K562 (cell line): ENCODE measurements around the gene HNRNPH3. TPM values are rescaled to one million over a fixed set of nuclear protein-coding genes. Genes with fewer than 3 reads are reported as not detected.
A peak's percentile ranks its signal among the peaks of the same experiment; 100 is the strongest.

ENCODE experiments used
- CREM ChIP-seq: IDR thresholded peaks from 2 replicates; pipeline ENCODE4 v1.6.1; 2014; ENCODE audit warnings: antibody characterized with exemption, low read depth
- DACH1 ChIP-seq: fragments of 450-650 bp; IDR thresholded peaks from 2 replicates; pipeline ENCODE4 v1.6.1; 2018; ENCODE audit not compliant: partially characterized antibody
- ERF ChIP-seq: fragments of 450-650 bp; formaldehyde crosslinking; IDR thresholded peaks from 2 replicates; pipeline ENCODE4 v1.4.0; 2020; ENCODE audit warnings: mild to moderate bottlenecking, mixed read lengths
- HSF4 ChIP-seq: fragments of 250-450 bp; sonication (Bioruptor Pico); IDR thresholded peaks from 2 replicates; pipeline ENCODE4 v2.1.2; 2022; ENCODE audit warnings: mild to moderate bottlenecking, moderate library complexity, borderline replicate concordance
- MAFF ChIP-seq: IDR thresholded peaks from 2 replicates; pipeline ENCODE4 v1.6.1; 2012; ENCODE audit warnings: low read length, improper control_type of control experiment
- PCBP1 ChIP-seq: fragments of 200-400 bp; formaldehyde crosslinking; IDR thresholded peaks from 2 replicates; pipeline ENCODE4 v1.6.1; 2018; ENCODE audit warnings: mild to moderate bottlenecking, low read depth, low read length; ENCODE audit not compliant: poor library complexity, severe bottlenecking
- PPARD ChIP-seq: fragments of 250-450 bp; sonication (Bioruptor Pico); IDR thresholded peaks from 2 replicates; pipeline ENCODE4 v1.8.0; 2022; ENCODE audit warnings: inconsistent platforms, mild to moderate bottlenecking, moderate library complexity
- SMAD3 ChIP-seq: fragments of 450-650 bp; formaldehyde crosslinking; conservative IDR thresholded peaks from 2 replicates; pipeline ENCODE4 v1.4.0; 2020; ENCODE audit warnings: mild to moderate bottlenecking
- SMARCC2 ChIP-seq: fragments of 450-650 bp; IDR thresholded peaks from 2 replicates; pipeline ENCODE4 v1.6.1; 2017; ENCODE audit warnings: antibody characterized with exemption, moderate library complexity, mild to moderate bottlenecking, low read depth
- SUPT5H ChIP-seq: fragments of 450-650 bp; IDR thresholded peaks from 2 replicates; pipeline ENCODE4 v1.6.1; 2016
- TFAM ChIP-seq: fragments of 250-450 bp; sonication (Bioruptor Pico); conservative IDR thresholded peaks from 2 replicates; pipeline ENCODE4 v1.5.0; 2021; ENCODE audit warnings: mild to moderate bottlenecking, moderate library complexity
- TOE1 ChIP-seq, 2 experiments: fragments of 450-650 bp in 1 of 2; sonication (generic) in 1 of 2; formaldehyde crosslinking in 1 of 2; IDR thresholded peaks; 2 replicates each; pipeline versions ENCODE4 v1.7.1 to v1.8.0; 2016 to 2022; ENCODE audit warnings: borderline replicate concordance in 2 of 2, mild to moderate bottlenecking in 2 of 2, antibody characterized with exemption in 1 of 2, inconsistent platforms in 1 of 2, low read depth in 1 of 2, missing genetic modification reagents in 1 of 2, moderate library complexity in 1 of 2
- polyA plus RNA-seq, 8 experiments: library from polyadenylated mRNA; depleted of rRNA in 4 of 8; stranded (reverse) in 5 of 8; unstranded in 3 of 8; fragments of >200 nt; fragmentation: Nextera tagmentation in 2 of 8; fragmentation: Illumina TruSeq in 1 of 8; extraction: Ambion mirVana in 2 of 8; extraction: Trizol in 1 of 8; gene quantifications; 2 replicates each; pipeline versions ENCODE4 v1.2.1 to v1.2.3, GENCODE V29; 2011 to 2014; ENCODE audit warnings: inconsistent platforms in 1 of 8, missing spikeins in 1 of 8
- total RNA-seq, 7 experiments: library from RNA; depleted of rRNA in 6 of 7; stranded (reverse); fragments of >200 nt in 6 of 7; fragmentation: Illumina TruSeq in 2 of 7; extraction: Trizol in 2 of 7; gene quantifications; 2 replicates each; pipeline versions ENCODE4 v1.2.1 to v1.2.3, GENCODE V29; 2011 to 2021; ENCODE audit warnings: low replicate concordance in 1 of 7
- TF ChIP-seq, protein P1 (sequence below), 2 experiments: fragments of 450-650 bp in 1 of 2; sonication (generic) in 1 of 2; formaldehyde crosslinking; conservative IDR thresholded peaks; 2 replicates each; pipeline versions ENCODE4 v1.4.0 to v1.8.1; 2020 to 2022; ENCODE audit warnings: mild to moderate bottlenecking in 1 of 2, missing genetic modification reagents in 1 of 2
- TF ChIP-seq, protein P2 (sequence below): fragments of 250-450 bp; sonication (Bioruptor Pico); IDR thresholded peaks from 2 replicates; pipeline ENCODE4 v1.5.0; 2021; ENCODE audit warnings: mild to moderate bottlenecking, moderate library complexity
- TF ChIP-seq, protein P3 (sequence below): sonication (generic); formaldehyde crosslinking; IDR thresholded peaks from 2 replicates; pipeline ENCODE4 v1.9.0; 2022; ENCODE audit warnings: mild to moderate bottlenecking, missing genetic modification reagents
- TF ChIP-seq, protein P4 (sequence below), 2 experiments: fragments of 450-650 bp in 1 of 2; IDR thresholded peaks; 2 replicates each; pipeline ENCODE4 v1.6.1; 2011 to 2017; ENCODE audit warnings: low read depth in 2 of 2, antibody characterized with exemption in 1 of 2, borderline replicate concordance in 1 of 2, low read length in 1 of 2, mild to moderate bottlenecking in 1 of 2, mixed read lengths in 1 of 2; ENCODE audit not compliant: control insufficient read depth in 1 of 2

The HNRNPH3 gene
- total and polyA plus RNA-seq, 9 of the 15 experiments (the other 6 are each of a cell fraction or from before 2014, with no cell fraction given): 52.8 to 562 (median 152) TPM

DNA sequence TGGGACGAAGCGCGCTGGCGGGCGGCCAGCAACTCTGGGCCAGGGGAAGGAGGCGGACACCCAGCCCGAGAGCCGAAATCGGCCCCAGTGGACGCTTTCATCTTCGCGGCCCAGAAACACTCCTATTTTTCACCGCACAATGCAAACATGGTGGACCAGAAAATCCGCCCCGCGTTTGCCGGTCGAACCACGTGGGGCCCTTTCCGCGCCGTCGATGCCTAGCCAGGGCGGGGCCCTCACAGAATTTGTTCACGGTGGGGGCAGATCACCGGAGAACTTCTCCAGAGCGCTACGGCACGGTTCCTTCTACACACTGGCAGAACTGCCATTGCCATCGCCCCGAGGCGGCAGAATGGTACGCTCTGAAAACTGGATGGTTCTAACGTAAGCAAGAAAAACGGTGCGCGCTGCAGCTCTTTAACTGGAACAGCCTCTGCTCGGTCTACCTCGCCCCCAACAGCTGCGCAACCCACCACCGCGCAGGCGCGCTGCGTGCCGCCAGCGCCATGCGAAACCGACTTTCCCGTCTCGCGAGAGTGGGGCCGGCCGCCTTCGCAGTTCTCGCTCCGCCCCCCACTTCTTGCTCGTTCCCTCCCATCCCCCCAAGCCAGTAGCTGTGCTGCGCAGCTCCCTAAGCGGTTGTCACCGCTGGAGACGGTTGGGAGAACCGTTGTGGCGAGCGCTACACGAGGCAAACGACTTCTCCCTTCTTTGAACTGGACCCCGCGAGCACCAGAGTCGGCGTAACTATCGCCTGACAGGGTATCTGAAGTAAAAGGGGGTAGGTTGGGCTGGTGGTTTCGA, at the start of gene HNRNPH3 (continued):
- TF ChIP-seq TOE1 (IDR thresholded peaks at IDR 0.05; ENCODE audit: borderline replicate concordance) (peak; percentile 83), TOE1 (CRISPR knock-in tag; IDR thresholded peaks at IDR 0.05; ENCODE audit: borderline replicate concordance, low read depth) (peak; percentile 96; the same call in 1 of the 2 replicates), CREM (peak; percentile 71), SUPT5H (peak; percentile 99), SMARCC2 (no peak), DACH1 (peak; percentile 85), SMAD3 (peak; percentile 78), PCBP1 (peak; percentile 55), HSF4 (CRISPR knock-in tag) (no peak), TFAM (CRISPR knock-in tag) (no peak), ERF (CRISPR knock-in tag) (peak; percentile 90), PPARD (CRISPR knock-in tag) (no peak), MAFF (peak; percentile 82; the same call in 1 of the 2 replicates)
- TF ChIP-seq, protein P1, sequence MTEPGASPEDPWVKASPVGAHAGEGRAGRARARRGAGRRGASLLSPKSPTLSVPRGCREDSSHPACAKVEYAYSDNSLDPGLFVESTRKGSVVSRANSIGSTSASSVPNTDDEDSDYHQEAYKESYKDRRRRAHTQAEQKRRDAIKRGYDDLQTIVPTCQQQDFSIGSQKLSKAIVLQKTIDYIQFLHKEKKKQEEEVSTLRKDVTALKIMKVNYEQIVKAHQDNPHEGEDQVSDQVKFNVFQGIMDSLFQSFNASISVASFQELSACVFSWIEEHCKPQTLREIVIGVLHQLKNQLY (CRISPR knock-in tag; conservative IDR thresholded peaks at IDR 0.05): peak in 1 of 2 experiments; percentile 49; a peak in 1 of 4 replicates
- TF ChIP-seq, protein P2, sequence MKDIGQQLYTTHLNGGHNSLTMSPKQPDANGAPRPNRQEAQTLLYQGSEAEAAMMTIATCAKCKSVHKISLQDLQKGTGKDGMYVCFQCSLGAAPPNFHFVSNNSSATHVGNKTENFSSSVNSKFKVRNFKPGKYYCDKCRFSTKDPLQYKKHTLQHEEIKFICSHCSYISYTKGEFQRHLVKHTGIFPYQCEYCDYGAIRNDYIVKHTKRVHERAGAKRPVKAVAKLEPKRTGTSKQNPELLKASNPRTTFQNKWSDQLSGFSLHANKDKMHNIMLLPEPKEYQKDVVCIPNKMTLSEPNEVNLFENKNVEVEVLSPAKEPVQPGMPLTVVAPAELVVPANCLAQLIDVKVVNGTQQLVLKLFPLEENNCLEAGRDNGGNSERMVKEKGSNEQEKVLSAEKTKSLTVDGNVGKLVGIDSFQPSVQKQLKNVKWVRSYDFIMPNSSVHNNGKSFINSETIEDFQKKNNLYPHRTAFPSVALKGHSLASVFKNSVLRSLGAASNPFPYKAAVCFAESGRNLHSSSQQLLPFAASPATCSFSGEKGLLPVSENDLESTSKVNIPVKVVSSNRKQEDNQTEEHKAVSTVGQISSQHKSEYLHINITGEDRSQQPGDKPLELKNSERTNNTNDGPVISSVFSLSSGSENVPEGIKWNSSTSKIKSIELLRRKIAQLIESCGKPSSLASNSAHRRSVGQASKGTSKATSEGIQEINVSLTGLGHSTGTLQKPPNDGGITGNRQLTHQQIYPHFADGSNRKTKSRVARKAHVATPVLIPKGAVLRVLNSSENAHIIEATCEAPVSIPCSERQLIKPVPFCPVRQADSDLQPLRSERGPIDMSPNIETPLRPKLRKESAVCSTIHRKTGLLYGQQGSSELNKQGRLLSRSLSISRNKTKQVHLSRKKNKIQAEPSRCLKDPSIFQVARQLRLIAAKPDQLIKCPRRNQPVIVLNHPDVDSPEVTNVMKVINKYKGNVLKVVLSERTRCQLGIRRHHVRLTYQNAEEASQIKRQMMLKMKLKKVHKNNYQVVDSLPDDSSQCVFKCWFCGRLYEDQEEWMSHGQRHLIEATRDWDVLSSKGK (CRISPR knock-in tag): no peak
- TF ChIP-seq, protein P3, sequence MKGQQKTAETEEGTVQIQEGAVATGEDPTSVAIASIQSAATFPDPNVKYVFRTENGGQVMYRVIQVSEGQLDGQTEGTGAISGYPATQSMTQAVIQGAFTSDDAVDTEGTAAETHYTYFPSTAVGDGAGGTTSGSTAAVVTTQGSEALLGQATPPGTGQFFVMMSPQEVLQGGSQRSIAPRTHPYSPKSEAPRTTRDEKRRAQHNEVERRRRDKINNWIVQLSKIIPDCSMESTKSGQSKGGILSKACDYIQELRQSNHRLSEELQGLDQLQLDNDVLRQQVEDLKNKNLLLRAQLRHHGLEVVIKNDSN (CRISPR knock-in tag): peak; percentile 94
- TF ChIP-seq, protein P4, sequence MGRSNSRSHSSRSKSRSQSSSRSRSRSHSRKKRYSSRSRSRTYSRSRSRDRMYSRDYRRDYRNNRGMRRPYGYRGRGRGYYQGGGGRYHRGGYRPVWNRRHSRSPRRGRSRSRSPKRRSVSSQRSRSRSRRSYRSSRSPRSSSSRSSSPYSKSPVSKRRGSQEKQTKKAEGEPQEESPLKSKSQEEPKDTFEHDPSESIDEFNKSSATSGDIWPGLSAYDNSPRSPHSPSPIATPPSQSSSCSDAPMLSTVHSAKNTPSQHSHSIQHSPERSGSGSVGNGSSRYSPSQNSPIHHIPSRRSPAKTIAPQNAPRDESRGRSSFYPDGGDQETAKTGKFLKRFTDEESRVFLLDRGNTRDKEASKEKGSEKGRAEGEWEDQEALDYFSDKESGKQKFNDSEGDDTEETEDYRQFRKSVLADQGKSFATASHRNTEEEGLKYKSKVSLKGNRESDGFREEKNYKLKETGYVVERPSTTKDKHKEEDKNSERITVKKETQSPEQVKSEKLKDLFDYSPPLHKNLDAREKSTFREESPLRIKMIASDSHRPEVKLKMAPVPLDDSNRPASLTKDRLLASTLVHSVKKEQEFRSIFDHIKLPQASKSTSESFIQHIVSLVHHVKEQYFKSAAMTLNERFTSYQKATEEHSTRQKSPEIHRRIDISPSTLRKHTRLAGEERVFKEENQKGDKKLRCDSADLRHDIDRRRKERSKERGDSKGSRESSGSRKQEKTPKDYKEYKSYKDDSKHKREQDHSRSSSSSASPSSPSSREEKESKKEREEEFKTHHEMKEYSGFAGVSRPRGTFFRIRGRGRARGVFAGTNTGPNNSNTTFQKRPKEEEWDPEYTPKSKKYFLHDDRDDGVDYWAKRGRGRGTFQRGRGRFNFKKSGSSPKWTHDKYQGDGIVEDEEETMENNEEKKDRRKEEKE (IDR thresholded peaks at IDR 0.05; ENCODE audit: borderline replicate concordance in 1 of 2, control insufficient read depth in 1 of 2, low read depth in 2 of 2, low read length in 1 of 2): 0 out of 4 replicates have a peak, but pooled peaks of 1 of the 2 experiments have one; percentile 5
